B cell (primary cell): ENCODE measurements around the gene SPATA32. TPM values are rescaled to one million over a fixed set of nuclear protein-coding genes. Genes with fewer than 3 reads are reported as not detected.

Source experiments
- ATAC-seq: fragments of 200-7000 bp; cut with Tn5 transposase; one replicate; pipeline ENCODE4 v1.10.0; 2021; ENCODE audit warnings: low read depth, mild to moderate bottlenecking, moderate number of reproducible peaks, moderate library complexity
- CTCF ChIA-PET: fragments of 350-600 bp; sonication (Branson Sonifier 250); formaldehyde crosslinking; loops from one replicate; lab custom pipeline; 2021; ENCODE audit warnings: antibody characterized with exemption, inconsistent platforms; lab: Charles Lee
- POLR2A ChIA-PET: fragments of 350-600 bp; sonication (Branson Sonifier 250); formaldehyde crosslinking; loops from one replicate; lab custom pipeline; 2021; ENCODE audit warnings: antibody characterized with exemption; lab: Charles Lee
- DNase-seq: peaks from one replicate; pipeline ENCODE4 v3.0.0; 2013
- H2AFZ ChIP-seq: 2 replicates; pipeline ENCODE4 v1.6.1; 2012; ENCODE audit warnings: mild to moderate bottlenecking, low read depth, low read length; ENCODE audit not compliant: insufficient read depth, poor library complexity, severe bottlenecking
- H3K27ac ChIP-seq, 2 donors: 1 replicate in 1 of 2; 2 replicates in 1 of 2; pipeline ENCODE4 v1.5.1; 2012 to 2013; ENCODE audit warnings: low read length in 2 of 2, mild to moderate bottlenecking in 2 of 2, moderate library complexity in 1 of 2
- H3K27me3 ChIP-seq, 4 experiments: fragments of 200-600 bp in 1 of 4; sonication (generic) in 1 of 4; replicated peaks in 1 of 4; 1 replicate in 2 of 4; 2 replicates in 2 of 4; pipeline versions ENCODE4 v1.6.1 to v1.7.0; 2013 to 2016; ENCODE audit warnings: low read length in 3 of 4, mild to moderate bottlenecking in 2 of 4, mixed read lengths in 1 of 4, moderate library complexity in 1 of 4; ENCODE audit not compliant: insufficient read depth in 4 of 4, control insufficient read depth in 3 of 4; ENCODE audit errors: control extremely low read depth in 1 of 4
- H3K36me3 ChIP-seq, 2 experiments: replicated peaks in 1 of 2; 1 replicate in 1 of 2; 2 replicates in 1 of 2; pipeline versions ENCODE4 v1.6.1 to v1.7.1; 2013; ENCODE audit warnings: low read length in 1 of 2; ENCODE audit not compliant: insufficient read depth in 2 of 2, control insufficient read depth in 1 of 2; ENCODE audit errors: control extremely low read depth in 1 of 2, extremely low read depth in 1 of 2
- H3K4me1 ChIP-seq, 2 donors: fragments of 200-600 bp in 1 of 2; sonication (generic) in 1 of 2; 1 replicate in 1 of 2; 2 replicates in 1 of 2; pipeline versions ENCODE4 v1.5.1 to v1.6.1; 2013 to 2017; ENCODE audit warnings: low read length in 2 of 2; ENCODE audit not compliant: control insufficient read depth in 2 of 2, insufficient read depth in 2 of 2
- H3K4me2 ChIP-seq: replicated peaks from 2 replicates; pipeline ENCODE3; 2012; ENCODE audit warnings: mild to moderate bottlenecking, low read depth, low read length; ENCODE audit not compliant: poor library complexity, severe bottlenecking
- H3K4me3 ChIP-seq, 5 experiments: fragments of 200-600 bp in 1 of 5; sonication (generic) in 1 of 5; 1 replicate in 3 of 5; 2 replicates in 2 of 5; pipeline versions ENCODE4 v1.5.1 to v1.7.0; 2011 to 2016; ENCODE audit warnings: low read length in 4 of 5, mild to moderate bottlenecking in 4 of 5, low read depth in 2 of 5, control low read depth in 1 of 5, moderate library complexity in 1 of 5; ENCODE audit not compliant: insufficient read depth in 1 of 5; ENCODE audit errors: control extremely low read depth in 1 of 5, extremely low read depth in 1 of 5
- H3K79me2 ChIP-seq: fragments of 200-600 bp; sonication (generic); one replicate; pipeline ENCODE4 v1.6.0; 2016; ENCODE audit warnings: low read length; ENCODE audit not compliant: control insufficient read depth, insufficient read depth
- H3K9ac ChIP-seq: fragments of 200-600 bp; sonication (generic); 2 replicates; pipeline ENCODE4 v1.6.1; 2017; ENCODE audit warnings: mild to moderate bottlenecking, low read length, moderate library complexity
- H3K9me3 ChIP-seq, 3 donors: one replicate each; pipeline versions ENCODE4 v1.6.1 to v1.7.1; 2013; ENCODE audit warnings: low read length in 2 of 3; ENCODE audit not compliant: control insufficient read depth in 2 of 3, insufficient read depth in 1 of 3; ENCODE audit errors: control extremely low read depth in 1 of 3
- H4K20me1 ChIP-seq: 2 replicates; pipeline ENCODE4 v1.6.0; 2012; ENCODE audit warnings: mild to moderate bottlenecking, low read length; ENCODE audit not compliant: insufficient read depth, control insufficient read depth, poor library complexity, severe bottlenecking
- H3K27ac Mint-ChIP-seq: one replicate; pipeline ENCODE4 v1.8.0; 2021; ENCODE audit warnings: mixed read lengths
- H3K27me3 Mint-ChIP-seq: one replicate; pipeline ENCODE4 v1.8.0; 2021; ENCODE audit warnings: mixed read lengths
- H3K4me1 Mint-ChIP-seq: one replicate; pipeline ENCODE4 v1.8.0; 2021; ENCODE audit warnings: mixed read lengths
- H3K4me3 Mint-ChIP-seq: one replicate; pipeline ENCODE4 v1.8.0; 2021; ENCODE audit warnings: mixed read lengths
- H3K9me3 Mint-ChIP-seq: one replicate; pipeline ENCODE4 v1.8.0; 2022; ENCODE audit warnings: mixed read lengths; ENCODE audit not compliant: insufficient read depth
- EZH2 ChIP-seq: IDR thresholded peaks from 2 replicates; pipeline ENCODE4 v1.6.1; 2012; ENCODE audit warnings: borderline replicate concordance, low read depth, mild to moderate bottlenecking, moderate library complexity, low read length; ENCODE audit not compliant: insufficient read depth, poor library complexity, severe bottlenecking
- WGBS: methylation state at CpG from one replicate; pipeline ENCODE4 v1.1.5; 2013; ENCODE audit warnings: missing lambda C conversion rate; ENCODE audit not compliant: insufficient coverage; 5-methylcytosine and 5-hydroxymethylcytosine counted together
- intact Hi-C: fragments of 100-400 bp; cut with micrococcal nuclease; formaldehyde crosslinking; loops from one replicate; pipeline ENCODE4 v1.10.0; 2022
- polyA plus RNA-seq: library from polyadenylated mRNA; depleted of rRNA; stranded (reverse); fragments of >200 nt; gene quantifications from 2 replicates; pipeline ENCODE4 v1.2.3, GENCODE V29; 2012
- total RNA-seq, 2 donors: library from RNA; stranded (reverse); fragments of 120-200 nt in 1 of 2; gene quantifications; 1 replicate in 1 of 2; 2 replicates in 1 of 2; pipeline versions ENCODE4 v1.2.3 to v1.2.4, GENCODE V29; 2013 to 2022
- TF ChIP-seq, protein P1 (sequence below): fragments of 200-600 bp; IDR thresholded peaks from one replicate; pipeline ENCODE4 v1.8.0; 2022; ENCODE audit warnings: antibody characterized with exemption, mild to moderate bottlenecking

SPATA32 gene
- total and polyA plus RNA-seq, 2 donors (not counting 1 experiment from before 2014, with no cell fraction given) = 0.12 to 0.52 TPM

GRCh38 chr17:45293413-45294211 is 31.7 kb upstream of the SPATA32 start:
- H3K4me1 ChIP-seq = peaks cover 75 to 84% of the 10 kb centered on the region in 2 donors
- no peaks in the 10 kb centered on the region for H3K9me3 Mint-ChIP-seq

More at GRCh38 chr17:45293413-45294211, 31.7 kb upstream of the SPATA32 start:
- CTCF ChIA-PET = interaction anchor here (0.9 to 5.4 kb wide), 14 partner anchors 8 to 158 kb away, joined by 3 to 44 read pairs (median 4); partner anchors contain the start of genes ACBD4 and MAP3K14
- Mint-ChIP-seq H3K27me3 (no peaks in the 10 kb centered on the region), H3K27ac (peak overlapping the region; percentile 86), H3K4me3 (peak overlapping the region; percentile 56), H3K4me1 (peaks cover 78% of the 10 kb centered on the region)
- POLR2A ChIA-PET = interaction anchor here (0.6 kb wide), 1 partner anchor 335 kb away, joined by 5 read pairs; no protein-coding TSS in a partner anchor
- H3K79me2 ChIP-seq = peaks cover 95% of the 10 kb centered on the region
- peaks cover 0 to 6% (median 0%) of the 10 kb centered on the region in 3 donors for H3K9me3 ChIP-seq
- H3K9ac ChIP-seq = no peak overlapping the region
- no peak for DNase-seq
- intact Hi-C loops = no loop called here
- H2AFZ ChIP-seq = no peak overlapping the region
- TF ChIP-seq EZH2 = no peak
- TF ChIP-seq, protein P1, sequence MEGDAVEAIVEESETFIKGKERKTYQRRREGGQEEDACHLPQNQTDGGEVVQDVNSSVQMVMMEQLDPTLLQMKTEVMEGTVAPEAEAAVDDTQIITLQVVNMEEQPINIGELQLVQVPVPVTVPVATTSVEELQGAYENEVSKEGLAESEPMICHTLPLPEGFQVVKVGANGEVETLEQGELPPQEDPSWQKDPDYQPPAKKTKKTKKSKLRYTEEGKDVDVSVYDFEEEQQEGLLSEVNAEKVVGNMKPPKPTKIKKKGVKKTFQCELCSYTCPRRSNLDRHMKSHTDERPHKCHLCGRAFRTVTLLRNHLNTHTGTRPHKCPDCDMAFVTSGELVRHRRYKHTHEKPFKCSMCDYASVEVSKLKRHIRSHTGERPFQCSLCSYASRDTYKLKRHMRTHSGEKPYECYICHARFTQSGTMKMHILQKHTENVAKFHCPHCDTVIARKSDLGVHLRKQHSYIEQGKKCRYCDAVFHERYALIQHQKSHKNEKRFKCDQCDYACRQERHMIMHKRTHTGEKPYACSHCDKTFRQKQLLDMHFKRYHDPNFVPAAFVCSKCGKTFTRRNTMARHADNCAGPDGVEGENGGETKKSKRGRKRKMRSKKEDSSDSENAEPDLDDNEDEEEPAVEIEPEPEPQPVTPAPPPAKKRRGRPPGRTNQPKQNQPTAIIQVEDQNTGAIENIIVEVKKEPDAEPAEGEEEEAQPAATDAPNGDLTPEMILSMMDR = no peak
- no peaks in the 10 kb centered on the region for H3K27me3 ChIP-seq
- no peak overlapping the region for H3K27ac ChIP-seq
- ATAC-seq = no peak
- WGBS = 63% methylated on average over 6 of the region's 10 CpGs
- no peak overlapping the region for H3K4me2 ChIP-seq
- H3K4me3 ChIP-seq = no peak overlapping the region
- H4K20me1 ChIP-seq = peaks cover 85% of the 10 kb centered on the region
- peaks cover 3 to 49% of the 10 kb centered on the region in 2 experiments for H3K36me3 ChIP-seq
